GM13977 (cell line): ENCODE data around the gene MLPH.

Experiments
- DNase-seq: peaks from one replicate; pipeline ENCODE4 v3.0.0; 2012; ENCODE audit warnings: low spot score
- in situ Hi-C: fragments of 300-500 bp; cut with MboI; formaldehyde crosslinking; loops from one replicate; pipeline ENCODE4 v1.12.0; 2022; ENCODE audit warnings: low sequenced_read_pairs, low pct_unique_long_range_greater_than_20kb, mixed read lengths, inconsistent platforms; ENCODE audit not compliant: unreplicated experiment
- TF ChIP-seq, protein P1 (sequence below): IDR thresholded peaks from 2 replicates; pipeline ENCODE4 v1.5.1; 2012; ENCODE audit warnings: mild to moderate bottlenecking, control low read depth; ENCODE audit not compliant: insufficient read depth; ENCODE audit errors: extremely low read depth, missing control alignments

MLPH gene

GRCh38 chr2:237509905-237510304, 22.9 kb downstream of the MLPH start:
- DNase-seq = no peak
- in situ Hi-C loops = loop anchor here (10.0 kb wide), 1 partner anchor 65 kb away; no protein-coding TSS in a partner anchor
- TF ChIP-seq, protein P1, sequence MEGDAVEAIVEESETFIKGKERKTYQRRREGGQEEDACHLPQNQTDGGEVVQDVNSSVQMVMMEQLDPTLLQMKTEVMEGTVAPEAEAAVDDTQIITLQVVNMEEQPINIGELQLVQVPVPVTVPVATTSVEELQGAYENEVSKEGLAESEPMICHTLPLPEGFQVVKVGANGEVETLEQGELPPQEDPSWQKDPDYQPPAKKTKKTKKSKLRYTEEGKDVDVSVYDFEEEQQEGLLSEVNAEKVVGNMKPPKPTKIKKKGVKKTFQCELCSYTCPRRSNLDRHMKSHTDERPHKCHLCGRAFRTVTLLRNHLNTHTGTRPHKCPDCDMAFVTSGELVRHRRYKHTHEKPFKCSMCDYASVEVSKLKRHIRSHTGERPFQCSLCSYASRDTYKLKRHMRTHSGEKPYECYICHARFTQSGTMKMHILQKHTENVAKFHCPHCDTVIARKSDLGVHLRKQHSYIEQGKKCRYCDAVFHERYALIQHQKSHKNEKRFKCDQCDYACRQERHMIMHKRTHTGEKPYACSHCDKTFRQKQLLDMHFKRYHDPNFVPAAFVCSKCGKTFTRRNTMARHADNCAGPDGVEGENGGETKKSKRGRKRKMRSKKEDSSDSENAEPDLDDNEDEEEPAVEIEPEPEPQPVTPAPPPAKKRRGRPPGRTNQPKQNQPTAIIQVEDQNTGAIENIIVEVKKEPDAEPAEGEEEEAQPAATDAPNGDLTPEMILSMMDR = no peak

DNA sequence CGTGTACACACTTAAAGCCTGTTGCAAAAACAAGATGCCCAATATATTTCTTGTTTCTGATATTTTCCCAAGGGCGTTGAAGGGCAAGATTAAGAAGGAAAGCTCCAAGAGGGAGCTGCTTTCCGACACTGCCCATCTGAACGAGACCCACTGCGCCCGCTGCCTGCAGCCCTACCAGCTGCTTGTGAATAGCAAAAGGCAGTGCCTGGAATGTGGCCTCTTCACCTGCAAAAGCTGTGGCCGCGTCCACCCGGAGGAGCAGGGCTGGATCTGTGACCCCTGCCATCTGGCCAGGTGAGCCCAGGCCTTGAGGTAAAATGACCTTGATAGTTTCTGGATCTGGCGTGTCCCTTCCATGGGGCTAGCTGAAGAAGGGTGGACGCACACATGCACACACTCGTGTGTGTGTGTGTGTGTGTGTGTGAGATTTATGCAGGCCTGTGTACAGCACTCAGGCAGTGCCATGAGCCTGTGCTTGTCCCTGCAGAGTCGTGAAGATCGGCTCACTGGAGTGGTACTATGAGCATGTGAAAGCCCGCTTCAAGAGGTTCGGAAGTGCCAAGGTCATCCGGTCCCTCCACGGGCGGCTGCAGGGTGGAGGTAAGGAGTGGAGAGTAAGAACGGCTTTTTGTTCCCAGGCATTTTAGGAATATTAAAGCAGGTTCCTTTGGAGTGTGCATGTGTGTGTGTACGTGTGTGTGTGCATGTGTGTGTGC, 23.6 kb downstream of the MLPH start:
- in situ Hi-C loops = no loop called here
- TF ChIP-seq, protein P1 = no peak
- DNase-seq = no peak

DNA sequence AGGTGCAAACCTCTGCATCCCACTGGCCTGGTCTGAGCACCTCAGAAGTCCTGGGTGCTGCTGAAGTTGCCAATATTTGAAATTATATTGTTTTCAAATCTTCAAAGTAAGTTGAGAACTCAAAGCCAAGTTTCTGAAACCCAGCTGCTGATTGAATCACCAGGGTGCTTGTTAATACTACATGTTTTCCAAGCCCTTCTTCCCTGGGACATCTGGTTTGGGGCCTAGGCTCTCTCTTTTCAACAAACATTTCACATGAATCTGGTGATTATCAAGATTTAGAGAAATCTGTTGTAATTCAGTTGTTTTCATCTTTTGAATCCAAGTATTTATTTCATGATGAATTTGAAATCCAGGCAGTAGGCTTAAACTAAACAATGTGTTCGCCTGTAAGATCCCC, 24.4 kb downstream of the MLPH start:
- in situ Hi-C loops = no loop called here
- DNase-seq = no peak
- TF ChIP-seq, protein P1 = no peak

DNA sequence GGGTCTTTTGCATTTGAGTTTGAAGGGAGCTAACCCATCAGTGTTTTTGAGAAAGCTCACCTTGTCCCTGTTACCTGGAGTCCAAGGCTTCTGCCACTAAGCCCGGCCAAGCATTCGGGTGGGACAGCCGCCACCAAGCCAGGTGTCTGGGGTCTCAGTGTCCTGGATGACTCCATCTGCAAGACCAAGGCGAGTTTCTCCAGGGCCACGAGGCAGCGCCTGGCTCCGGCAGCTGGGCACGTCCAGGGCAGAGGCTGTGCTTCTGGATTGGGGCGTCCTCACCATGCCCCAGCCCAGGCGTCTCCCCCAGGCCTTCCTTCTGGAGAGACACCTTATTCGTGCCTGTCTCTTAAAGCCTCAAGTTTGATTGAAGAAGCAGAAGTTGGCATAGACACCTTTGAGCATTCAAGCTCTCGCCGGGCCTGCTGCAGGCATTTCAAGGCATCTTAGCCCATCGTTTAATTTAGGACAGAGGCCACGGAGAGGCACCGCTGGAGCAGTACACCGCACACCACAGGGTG, 24.9 kb downstream of the MLPH start:
- in situ Hi-C loops = no loop called here
- DNase-seq = no peak
- TF ChIP-seq, protein P1 = no peak

DNA sequence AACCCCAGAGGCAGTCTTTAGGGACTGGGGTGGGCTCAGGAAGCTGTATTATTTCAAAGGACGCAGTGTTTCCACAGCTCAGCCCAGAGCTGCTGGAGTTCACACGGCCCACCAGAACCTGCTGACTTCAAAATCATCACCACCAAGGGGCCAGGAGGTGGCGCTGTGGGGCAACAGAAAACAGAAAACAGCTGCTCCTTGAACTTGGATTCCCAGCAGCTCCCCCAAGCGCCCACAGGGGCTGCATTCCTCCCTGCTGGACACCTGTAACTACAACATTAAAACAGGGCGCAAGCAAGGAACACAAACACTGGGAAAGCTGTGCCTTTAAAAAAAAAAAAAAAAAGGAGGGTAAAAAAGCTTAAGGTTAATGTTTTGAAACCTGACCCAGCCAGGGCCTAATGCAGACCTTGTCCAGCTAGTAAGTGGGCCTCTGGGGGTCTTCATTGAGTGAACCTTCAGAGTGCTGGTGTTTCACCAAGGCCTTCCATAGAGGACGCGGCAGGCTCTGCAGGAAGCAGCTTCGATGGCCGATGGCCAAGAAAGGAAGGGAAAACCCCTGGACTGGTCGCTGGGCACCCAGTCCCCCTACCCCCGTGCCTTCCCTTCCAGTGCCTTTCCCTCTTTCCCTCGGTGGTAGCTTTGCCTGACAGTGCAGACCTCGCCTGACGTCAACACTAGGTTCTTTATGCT, 25.9 kb downstream of the MLPH start:
- DNase-seq = peak; percentile 87
- TF ChIP-seq, protein P1 = peak; percentile 85
- in situ Hi-C loops = no loop called here

DNA sequence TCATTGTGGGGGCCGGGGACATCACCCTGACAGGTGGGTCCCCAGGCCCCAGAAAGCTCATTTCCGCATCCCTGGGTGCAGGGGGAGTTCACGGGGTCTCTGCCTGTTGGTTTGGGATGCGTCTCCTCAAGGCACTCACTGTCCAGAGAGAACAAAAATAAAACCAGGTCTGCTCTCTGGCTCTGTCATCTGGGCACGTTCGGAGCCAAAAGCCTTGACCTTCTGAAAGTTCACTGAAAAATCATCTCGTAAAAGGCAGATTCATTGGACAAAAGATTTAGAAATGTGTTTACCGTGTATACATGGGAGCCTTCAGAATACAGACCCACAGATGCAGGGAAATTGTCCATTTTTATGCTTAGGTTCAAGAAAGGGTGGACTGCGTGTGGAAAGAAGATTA, 26.6 kb downstream of the MLPH start:
- in situ Hi-C loops = no loop called here
- TF ChIP-seq, protein P1 = no peak
- no peak for DNase-seq
